IMR-90 (cell line): ENCODE data around the gene IFT20. TPM values are rescaled to one million over a fixed set of nuclear protein-coding genes. Genes with fewer than 3 reads are reported as not detected.
A peak's percentile ranks its signal among the peaks of the same experiment; 100 is the strongest.

Source experiments
- ATAC-seq: fragments of 200-7000 bp; cut with Tn5 transposase; 2 replicates; pipeline ENCODE4 v1.9.1; 2020; ENCODE audit warnings: low read depth, mild to moderate bottlenecking, moderate library complexity
- BruUV-seq: library from RNA; stranded (reverse); fragments of 400-500 nt; replicated peaks from 2 replicates; lab custom pipeline; 2021; lab: Mats Ljungman, UMichigan
- CTCF ChIA-PET: fragments of 300-600 bp; formaldehyde crosslinking; extraction: SDS; loops from one replicate; lab custom pipeline; 2021; ENCODE audit warnings: antibody characterized with exemption; lab: Yijun Ruan, JAX
- POLR2A ChIA-PET: fragments of 300-600 bp; sonication (Branson Sonifier 250); formaldehyde crosslinking; loops from one replicate; lab custom pipeline; 2022; ENCODE audit warnings: antibody characterized with exemption; ENCODE audit not compliant: unreplicated experiment; lab: Charles Lee
- DNase-seq: peaks from one replicate; pipeline ENCODE4 v3.0.0; 2013
- H2AFZ ChIP-seq: replicated peaks from 2 replicates; pipeline ENCODE3; 2013; ENCODE audit warnings: low read length, mild to moderate bottlenecking; ENCODE audit not compliant: poor library complexity
- H2AK5ac ChIP-seq: 2 replicates; pipeline ENCODE4 v1.6.1; 2013; ENCODE audit warnings: low read depth, low read length, inconsistent platforms
- H2AK9ac ChIP-seq: replicated peaks from 2 replicates; pipeline ENCODE3; 2013; ENCODE audit warnings: mild to moderate bottlenecking, low read depth, low read length, moderate library complexity; ENCODE audit not compliant: poor library complexity
- H2BK120ac ChIP-seq: 2 replicates; pipeline ENCODE4 v1.6.1; 2013; ENCODE audit warnings: low read depth, low read length, inconsistent platforms
- H2BK15ac ChIP-seq: 3 replicates; pipeline ENCODE4 v1.6.1; 2013; ENCODE audit warnings: low read depth, low read length, inconsistent platforms
- H2BK20ac ChIP-seq: 2 replicates; pipeline ENCODE4 v1.6.1; 2013; ENCODE audit warnings: low read depth, mild to moderate bottlenecking, inconsistent platforms, low read length, moderate library complexity
- H2BK5ac ChIP-seq: 2 replicates; pipeline ENCODE4 v1.6.1; 2013; ENCODE audit warnings: mild to moderate bottlenecking, low read depth, low read length, inconsistent platforms; ENCODE audit not compliant: poor library complexity, severe bottlenecking
- H3K14ac ChIP-seq: replicated peaks from 2 replicates; pipeline ENCODE4 v1.6.1; 2013; ENCODE audit warnings: low read depth, low read length, inconsistent platforms
- H3K18ac ChIP-seq: 2 replicates; pipeline ENCODE4 v1.6.1; 2013; ENCODE audit warnings: low read depth, low read length, control low read depth
- H3K23ac ChIP-seq: 2 replicates; pipeline ENCODE4 v1.6.1; 2013; ENCODE audit warnings: low read depth, low read length, inconsistent platforms
- H3K27ac ChIP-seq: 2 replicates; pipeline ENCODE4 v1.5.1; 2013; ENCODE audit warnings: mild to moderate bottlenecking, control low read depth, low read length; ENCODE audit not compliant: insufficient read depth
- H3K27me3 ChIP-seq: 2 replicates; pipeline ENCODE4 v1.6.1; 2013; ENCODE audit warnings: low read length; ENCODE audit not compliant: control insufficient read depth, insufficient read depth
- H3K36me3 ChIP-seq: 2 replicates; pipeline ENCODE4 v1.6.1; 2013; ENCODE audit warnings: low read length, mixed read lengths; ENCODE audit not compliant: control insufficient read depth, insufficient read depth
- H3K4ac ChIP-seq: 2 replicates; pipeline ENCODE4 v1.6.1; 2013; ENCODE audit warnings: low read depth, low read length, inconsistent platforms
- H3K4me1 ChIP-seq: 2 replicates; pipeline ENCODE4 v1.6.1; 2013; ENCODE audit warnings: low read length, mixed read lengths; ENCODE audit not compliant: control insufficient read depth, insufficient read depth
- H3K4me2 ChIP-seq: 2 replicates; pipeline ENCODE4 v1.6.1; 2013; ENCODE audit warnings: low read depth, mild to moderate bottlenecking, control low read depth, low read length, moderate library complexity
- H3K4me3 ChIP-seq: 2 replicates; pipeline ENCODE4 v1.5.1; 2013; ENCODE audit warnings: low read depth, mild to moderate bottlenecking, control low read depth, low read length, moderate library complexity; ENCODE audit not compliant: insufficient read depth
- H3K56ac ChIP-seq: 2 replicates; pipeline ENCODE4 v1.6.1; 2013; ENCODE audit warnings: low read length, inconsistent platforms; ENCODE audit not compliant: insufficient read depth; ENCODE audit errors: extremely low read depth
- H3K79me1 ChIP-seq, 2 experiments: 2 replicates each; pipeline ENCODE4 v1.6.1; 2013; ENCODE audit warnings: low read length in 2 of 2, inconsistent platforms in 1 of 2, low read depth in 1 of 2
- H3K9ac ChIP-seq: 2 replicates; pipeline ENCODE4 v1.6.1; 2013; ENCODE audit warnings: low read depth, low read length, control low read depth
- H3K9me1 ChIP-seq: 2 replicates; pipeline ENCODE4 v1.6.1; 2013; ENCODE audit warnings: low read length, inconsistent platforms; ENCODE audit not compliant: insufficient read depth
- H3K9me3 ChIP-seq: 2 replicates; pipeline ENCODE4 v1.6.1; 2013; ENCODE audit warnings: low read length; ENCODE audit not compliant: control insufficient read depth, insufficient read depth
- H4K20me1 ChIP-seq: 2 replicates; pipeline ENCODE4 v1.6.1; 2013; ENCODE audit warnings: low read length, inconsistent platforms; ENCODE audit not compliant: insufficient read depth
- H4K5ac ChIP-seq: 2 replicates; pipeline ENCODE4 v1.6.1; 2013; ENCODE audit warnings: mild to moderate bottlenecking, low read depth, low read length, control low read depth
- H4K8ac ChIP-seq, 2 experiments: 2 replicates each; pipeline ENCODE4 v1.6.1; 2013; ENCODE audit warnings: low read depth in 2 of 2, low read length in 2 of 2, control low read depth in 1 of 2, inconsistent platforms in 1 of 2
- H4K91ac ChIP-seq: 2 replicates; pipeline ENCODE4 v1.6.1; 2013; ENCODE audit warnings: low read depth, low read length, inconsistent platforms; ENCODE audit not compliant: insufficient read depth
- CEBPB ChIP-seq: IDR thresholded peaks from 2 replicates; pipeline ENCODE4 v1.6.1; 2012; ENCODE audit warnings: low read depth, low read length, improper control_type of control experiment
- FOS ChIP-seq: fragments of 150-350 bp; IDR thresholded peaks from 2 replicates; pipeline ENCODE4 v1.6.1; 2016; ENCODE audit warnings: low read depth, low read length
- MXI1 ChIP-seq: IDR thresholded peaks from 2 replicates; pipeline ENCODE4 v1.6.1; 2012; ENCODE audit warnings: low read depth, mild to moderate bottlenecking, low read length, moderate library complexity, borderline replicate concordance
- NFE2L2 ChIP-seq: fragments of 150-350 bp; IDR thresholded peaks from 2 replicates; pipeline ENCODE4 v1.6.1; 2016; ENCODE audit warnings: low read depth, mild to moderate bottlenecking, low read length
- RCOR1 ChIP-seq: IDR thresholded peaks from 2 replicates; pipeline ENCODE4 v1.6.1; 2012; ENCODE audit warnings: mild to moderate bottlenecking, low read length, improper control_type of control experiment; ENCODE audit not compliant: insufficient replicate concordance
- WGBS, 2 experiments: methylation state at CpG; one replicate each; pipeline versions ENCODE4 v1.1.5 to v1.1.7; 2013; ENCODE audit warnings: missing lambda C conversion rate in 2 of 2; ENCODE audit not compliant: insufficient read length in 1 of 2; ENCODE audit errors: extremely low coverage in 2 of 2; 5-methylcytosine and 5-hydroxymethylcytosine counted together
- dilution Hi-C: fragments of 300-500 bp; cut with HindIII; formaldehyde crosslinking; loops from one replicate; pipeline ENCODE4 v1.14.3; 2018; ENCODE audit warnings: low sequenced_read_pairs; ENCODE audit not compliant: unreplicated experiment
- in situ Hi-C: fragments of 300-500 bp; cut with MboI; formaldehyde crosslinking; loops from 3 replicates; pipeline ENCODE4 v1.14.3; 2019; ENCODE audit warnings: low sequenced_read_pairs, inconsistent platforms, mixed read lengths
- intact Hi-C: fragments of 100-400 bp; cut with micrococcal nuclease; formaldehyde crosslinking; loops from 2 replicates; pipeline ENCODE4 v1.10.0; 2022
- polyA plus RNA-seq, 3 experiments: library from polyadenylated mRNA; depleted of rRNA; stranded (reverse); fragments of >200 nt; gene quantifications; 2 replicates each; pipeline ENCODE4 v1.2.3, GENCODE V29; 2012; ENCODE audit warnings: low replicate concordance in 1 of 3
- total RNA-seq: library from RNA; depleted of rRNA; stranded (reverse); fragments of >200 nt; gene quantifications from 2 replicates; pipeline ENCODE4 v1.2.3, GENCODE V29; 2012

Gene IFT20
- total and polyA plus RNA-seq, 2 of the 4 experiments (the other 2 are of a cell fraction) = 25.5 to 46.3 TPM

- TF ChIP-seq NFE2L2 = no peak
- no peak for TF ChIP-seq MXI1
- TF ChIP-seq CEBPB = no peak
Observed at GRCh38 chr17:28348979-28349378, 13.7 kb upstream of the IFT20 start (continued).

GRCh38 chr17:28347261-28347891, 12.1 kb upstream of the IFT20 start:
- ATAC-seq = peak; percentile 79
- Histone ChIP-seq H3K23ac (no peak overlapping the region), H2BK5ac (peak overlapping the region; percentile 79), H3K27me3 (no peaks in the 10 kb centered on the region), H3K56ac (0 out of 2 replicates have a peak overlapping the region, but pooled peaks have one; percentile 2), H3K9me1 (peaks cover 12% of the 10 kb centered on the region; the same call in 1 of the 2 replicates), H2AK5ac (peak overlapping the region; percentile 75; the same call in 1 of the 2 replicates), H4K5ac (no peak overlapping the region), H3K9me3 (no peaks in the 10 kb centered on the region), H4K20me1 (peaks cover 13% of the 10 kb centered on the region), H3K4me1 (peaks cover 16% of the 10 kb centered on the region), H4K8ac (peak overlapping the region in 1 of 2 experiments; percentile 68; a peak in 2 of 4 replicates), H3K4me3 (no peak overlapping the region), H2BK120ac (peak overlapping the region; percentile 57), H3K14ac (peak overlapping the region; percentile 86; the same call in 1 of the 2 replicates), H2AK9ac (peak overlapping the region; percentile 59), H3K18ac (no peak overlapping the region), H3K4ac (peak overlapping the region; percentile 88), H3K27ac (peak overlapping the region; percentile 67), H3K79me1 (peaks cover 11 to 59% of the 10 kb centered on the region in 2 experiments), H2AFZ (peak overlapping the region; percentile 29), H2BK15ac (no peak overlapping the region), H2BK20ac (peak overlapping the region; percentile 51), H3K9ac (0 out of 2 replicates have a peak overlapping the region, but pooled peaks have one; percentile 7), H3K4me2 (no peak overlapping the region), H3K36me3 (peaks cover 79% of the 10 kb centered on the region), H4K91ac (peak overlapping the region; percentile 38; the same call in 1 of the 2 replicates)
- in situ Hi-C loops = loop anchor here (25.0 kb wide), 1 partner anchor 810 kb away; no protein-coding TSS in a partner anchor
- dilution Hi-C loops = no loop called here
- intact Hi-C loops = loop anchor here (2.0 kb wide), 1 partner anchor 543 kb away; no protein-coding TSS in a partner anchor
- WGBS, 2 experiments = 83% methylated on average over 5 of the region's 8 CpGs; no CpG with 5 or more reads in 1 of the 2 experiments
- TSS peak; percentile 84 for BruUV-seq
- TF ChIP-seq RCOR1 (no peak), FOS (peak; percentile 47; the same call in 1 of the 2 replicates)
- DNase-seq = peak; percentile 90
- POLR2A ChIA-PET = interaction anchor here (0.6 to 2.8 kb wide), 3 partner anchors 10 to 183 kb away, joined by 8 to 11 read pairs (median 9); partner anchors contain the start of genes IFT20, POLDIP2 and TNFAIP1
- CTCF ChIA-PET = interaction anchor here (0.8 to 1.7 kb wide), 3 partner anchors 69 to 454 kb away, joined by 3 to 4 read pairs (median 3); partner anchors contain the start of gene LYRM9
